ENCODE data around the gene KRT2.

DNA sequence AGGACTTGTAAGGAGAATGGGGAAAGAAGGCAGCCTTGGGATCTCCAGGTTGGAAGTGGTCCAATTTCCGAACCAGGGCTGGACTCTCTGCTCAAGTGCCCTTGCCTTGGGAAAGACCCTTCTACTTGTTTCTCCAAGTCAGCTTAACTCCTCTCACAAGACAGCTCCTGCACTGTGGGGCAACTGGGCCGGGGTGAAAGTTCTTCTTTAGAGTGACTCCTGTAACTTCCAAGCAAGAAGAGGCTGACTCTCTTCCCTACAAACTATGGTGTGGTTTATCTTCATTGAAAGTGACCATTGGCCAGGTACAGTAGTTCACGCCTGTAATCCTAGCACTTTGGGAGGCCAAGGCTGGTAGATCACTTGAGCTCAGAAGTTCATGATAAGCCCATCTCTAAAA lies 14.5 kb upstream of the KRT2 start:
- TF ChIP-seq, protein P1, sequence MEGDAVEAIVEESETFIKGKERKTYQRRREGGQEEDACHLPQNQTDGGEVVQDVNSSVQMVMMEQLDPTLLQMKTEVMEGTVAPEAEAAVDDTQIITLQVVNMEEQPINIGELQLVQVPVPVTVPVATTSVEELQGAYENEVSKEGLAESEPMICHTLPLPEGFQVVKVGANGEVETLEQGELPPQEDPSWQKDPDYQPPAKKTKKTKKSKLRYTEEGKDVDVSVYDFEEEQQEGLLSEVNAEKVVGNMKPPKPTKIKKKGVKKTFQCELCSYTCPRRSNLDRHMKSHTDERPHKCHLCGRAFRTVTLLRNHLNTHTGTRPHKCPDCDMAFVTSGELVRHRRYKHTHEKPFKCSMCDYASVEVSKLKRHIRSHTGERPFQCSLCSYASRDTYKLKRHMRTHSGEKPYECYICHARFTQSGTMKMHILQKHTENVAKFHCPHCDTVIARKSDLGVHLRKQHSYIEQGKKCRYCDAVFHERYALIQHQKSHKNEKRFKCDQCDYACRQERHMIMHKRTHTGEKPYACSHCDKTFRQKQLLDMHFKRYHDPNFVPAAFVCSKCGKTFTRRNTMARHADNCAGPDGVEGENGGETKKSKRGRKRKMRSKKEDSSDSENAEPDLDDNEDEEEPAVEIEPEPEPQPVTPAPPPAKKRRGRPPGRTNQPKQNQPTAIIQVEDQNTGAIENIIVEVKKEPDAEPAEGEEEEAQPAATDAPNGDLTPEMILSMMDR (conservative IDR thresholded peaks at IDR 0.05; ENCODE audit: low read depth, low read length) = no peak
- TF ChIP-seq RAD21 (IDR thresholded peaks at IDR 0.05; ENCODE audit: low read length) (no peak), CEBPB (IDR thresholded peaks at IDR 0.05; ENCODE audit: low read depth, low read length) (no peak), POLR2A (IDR thresholded peaks at IDR 0.05; ENCODE audit: low read depth, low read length) (no peak), FOS (IDR thresholded peaks at IDR 0.05; ENCODE audit: low read depth, low read length) (no peak)

Data from IMR-90 (cell line).